ENCODE data around the gene PRMT6. TPM values are rescaled to one million over a fixed set of nuclear protein-coding genes. Genes with fewer than 3 reads are reported as not detected.
"Not testable (repeated sequence)": the region's sequence is repeated elsewhere in the genome, so short reads cannot be mapped to it uniquely, and the experiment has no call there.

The PRMT6 gene
- 27.7 TPM for total RNA-seq

- peak; percentile 52 to 91 (median 86) for DNase-seq (ENCODE audit: low read depth in 2 of 3, low spot score in 2 of 3)
Measured at GRCh38 chr1:107056426-107057196, at the start of gene PRMT6. Gene PRMT6, plus strand, starts transcription at chr1:107056674. Its CDS starts 42 bp downstream, at chr1:107056716.

- DNase-seq (ENCODE audit: low read depth in 2 of 3, low spot score in 2 of 3): no peak
Measured at GRCh38 chr1:107009281-107009680, 47.2 kb upstream of the PRMT6 start.

GRCh38 chr1:107010582-107010981 lies 45.9 kb upstream of the PRMT6 start:
- no peak for DNase-seq (ENCODE audit: low read depth in 2 of 3, low spot score in 2 of 3)

- DNase-seq (ENCODE audit: low read depth in 2 of 3, low spot score in 2 of 3): no peak
Measured at GRCh38 chr1:107016376-107016978, 40.0 kb upstream of the PRMT6 start.

- no peak for DNase-seq (ENCODE audit: low read depth in 2 of 3, low spot score in 2 of 3)
Measured at GRCh38 chr1:107018445-107018844, 38.0 kb upstream of the PRMT6 start.

- no peak for DNase-seq (ENCODE audit: low read depth in 2 of 3, low spot score in 2 of 3)
Measured at GRCh38 chr1:107019166-107019565, 37.3 kb upstream of the PRMT6 start.

- DNase-seq (ENCODE audit: low read depth in 2 of 3, low spot score in 2 of 3): not testable (repeated sequence)
Measured at GRCh38 chr1:107038874-107039273, 17.6 kb upstream of the PRMT6 start.

- not testable (repeated sequence) for DNase-seq (ENCODE audit: low read depth in 2 of 3, low spot score in 2 of 3)
Measured at GRCh38 chr1:107044310-107045220, 11.9 kb upstream of the PRMT6 start.

- no peak for DNase-seq (ENCODE audit: low read depth in 2 of 3, low spot score in 2 of 3)
Measured at GRCh38 chr1:107047602-107048001, 8.9 kb upstream of the PRMT6 start.

- DNase-seq (ENCODE audit: low read depth in 2 of 3, low spot score in 2 of 3): no peak
Measured at GRCh38 chr1:107048241-107048640, 8.2 kb upstream of the PRMT6 start.

GRCh38 chr1:107051266-107051665 lies 5.2 kb upstream of the PRMT6 start:
- DNase-seq (ENCODE audit: low read depth in 2 of 3, low spot score in 2 of 3): no peak

- not testable (repeated sequence) for DNase-seq (ENCODE audit: low read depth in 2 of 3, low spot score in 2 of 3)
Measured at GRCh38 chr1:107055919-107056425, 502 bp upstream of the PRMT6 start.

- DNase-seq (ENCODE audit: low read depth in 2 of 3, low spot score in 2 of 3): peak; percentile 9 to 52 (median 27)
Measured at GRCh38 chr1:107057197-107058133, 991 bp downstream of the PRMT6 start.

GRCh38 chr1:107058245-107059032 lies 2.0 kb downstream of the PRMT6 start:
- peak in 1 of 3 donors; percentile 11 for DNase-seq (ENCODE audit: low read depth in 2 of 3, low spot score in 2 of 3)

- DNase-seq (ENCODE audit: low read depth in 2 of 3, low spot score in 2 of 3): no peak
Measured at GRCh38 chr1:107061886-107062285, 5.4 kb downstream of the PRMT6 start.

- DNase-seq (ENCODE audit: low read depth in 2 of 3, low spot score in 2 of 3): no peak
Measured at GRCh38 chr1:107073493-107073892, 17.0 kb downstream of the PRMT6 start.

GRCh38 chr1:107076841-107077240 lies 20.4 kb downstream of the PRMT6 start:
- DNase-seq (ENCODE audit: low read depth in 2 of 3, low spot score in 2 of 3): no peak

- no peak for DNase-seq (ENCODE audit: low read depth in 2 of 3, low spot score in 2 of 3)
Measured at GRCh38 chr1:107079249-107079648, 22.8 kb downstream of the PRMT6 start.

- DNase-seq (ENCODE audit: low read depth in 2 of 3, low spot score in 2 of 3): no peak
Measured at GRCh38 chr1:107081102-107081501, 24.6 kb downstream of the PRMT6 start.

All from hematopoietic multipotent progenitor cell (in vitro differentiated cells).